CD4-positive, alpha-beta T cell treated with Interleukin-21 for 1 hour (primary cell): Measurements from ENCODE around the gene STX18.
"Not testable (repeated sequence)": the region's sequence is repeated elsewhere in the genome, so short reads cannot be mapped to it uniquely, and the experiment has no call there.

ENCODE experiments used
- DNase-seq: peaks from one replicate; pipeline ENCODE4 v3.0.0-alpha.2; 2020

The STX18 gene

GRCh38 chr4:4541661-4542570 is at the start of gene STX18:
STX18 (minus strand) TSS chr4:4542048; CDS start chr4:4541964, 84 bp downstream.
- peak; percentile 90 for DNase-seq

GRCh38 chr4:4591071-4591470 is 49.2 kb upstream of the STX18 start:
- no peak for DNase-seq

- no peak for DNase-seq
Measured at GRCh38 chr4:4590546-4590945, 48.7 kb upstream of the STX18 start.

- DNase-seq: no peak
Measured at GRCh38 chr4:4585012-4585670, 43.3 kb upstream of the STX18 start.

GRCh38 chr4:4583606-4584005 is 41.8 kb upstream of the STX18 start:
- no peak for DNase-seq

GRCh38 chr4:4582653-4583052 is 40.8 kb upstream of the STX18 start:
- DNase-seq: no peak

- DNase-seq: no peak
Measured at GRCh38 chr4:4580494-4580893, 38.6 kb upstream of the STX18 start.

- DNase-seq: no peak
Measured at GRCh38 chr4:4578981-4579380, 37.1 kb upstream of the STX18 start.

GRCh38 chr4:4577359-4577875 is 35.6 kb upstream of the STX18 start:
- no peak for DNase-seq

- peak; percentile 72 for DNase-seq
Measured at GRCh38 chr4:4575284-4576211, 33.7 kb upstream of the STX18 start.

GRCh38 chr4:4574792-4575191 is 32.9 kb upstream of the STX18 start:
- peak; percentile 56 for DNase-seq

GRCh38 chr4:4574052-4574451 is 32.2 kb upstream of the STX18 start:
- no peak for DNase-seq

GRCh38 chr4:4572821-4573220 is 31.0 kb upstream of the STX18 start:
- no peak for DNase-seq

GRCh38 chr4:4569861-4570260 is 28.0 kb upstream of the STX18 start:
- DNase-seq: not testable (repeated sequence)

- no peak for DNase-seq
Measured at GRCh38 chr4:4568806-4569427, 27.1 kb upstream of the STX18 start.

GRCh38 chr4:4566359-4566758 is 24.5 kb upstream of the STX18 start:
- not testable (repeated sequence) for DNase-seq

- DNase-seq: no peak
Measured at GRCh38 chr4:4564522-4564921, 22.7 kb upstream of the STX18 start.

- no peak for DNase-seq
Measured at GRCh38 chr4:4560642-4561041, 18.8 kb upstream of the STX18 start.

- no peak for DNase-seq
Measured at GRCh38 chr4:4560136-4560535, 18.3 kb upstream of the STX18 start.

- no peak for DNase-seq
Measured at GRCh38 chr4:4559596-4559995, 17.7 kb upstream of the STX18 start.

GRCh38 chr4:4558881-4559280 is 17.0 kb upstream of the STX18 start:
- no peak for DNase-seq

GRCh38 chr4:4555916-4556315 is 14.1 kb upstream of the STX18 start:
- DNase-seq: no peak
